ENCODE measurements around the gene STYXL1.

The STYXL1 gene

DNA sequence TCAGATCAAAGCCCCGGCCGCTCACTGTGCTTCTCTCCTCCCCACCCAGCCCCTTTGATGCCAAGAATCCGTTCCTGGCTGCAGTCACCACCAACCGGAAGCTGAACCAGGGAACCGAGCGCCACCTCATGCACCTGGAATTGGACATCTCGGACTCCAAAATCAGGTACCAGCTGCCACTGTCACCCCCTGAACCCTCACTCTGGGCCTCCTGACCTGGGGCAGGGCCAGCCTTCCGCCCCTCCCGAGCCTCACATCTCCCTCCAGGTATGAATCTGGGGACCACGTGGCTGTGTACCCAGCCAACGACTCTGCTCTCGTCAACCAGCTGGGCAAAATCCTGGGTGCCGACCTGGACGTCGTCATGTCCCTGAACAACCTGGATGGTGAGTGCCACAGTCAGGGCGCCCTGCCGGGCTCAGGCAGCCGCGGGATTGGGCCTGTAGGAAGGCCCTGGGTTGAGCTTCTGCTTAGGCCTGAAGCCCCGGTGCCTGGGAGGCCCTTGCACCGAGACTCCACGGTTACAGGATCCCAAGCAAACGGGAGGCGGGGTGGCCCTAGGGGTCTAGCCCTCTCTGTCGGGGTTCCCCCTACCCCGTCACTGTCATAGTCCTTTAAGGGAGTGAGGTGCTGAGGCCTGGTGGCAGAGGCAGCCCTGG lies 64.2 kb downstream of the STYXL1 start:
- DNase-seq (ENCODE audit: low spot score): no peak
- in situ Hi-C loops (cut with MboI; ENCODE audit: low sequenced_read_pairs, unreplicated experiment): no loop called here
- TF ChIP-seq, protein P1, sequence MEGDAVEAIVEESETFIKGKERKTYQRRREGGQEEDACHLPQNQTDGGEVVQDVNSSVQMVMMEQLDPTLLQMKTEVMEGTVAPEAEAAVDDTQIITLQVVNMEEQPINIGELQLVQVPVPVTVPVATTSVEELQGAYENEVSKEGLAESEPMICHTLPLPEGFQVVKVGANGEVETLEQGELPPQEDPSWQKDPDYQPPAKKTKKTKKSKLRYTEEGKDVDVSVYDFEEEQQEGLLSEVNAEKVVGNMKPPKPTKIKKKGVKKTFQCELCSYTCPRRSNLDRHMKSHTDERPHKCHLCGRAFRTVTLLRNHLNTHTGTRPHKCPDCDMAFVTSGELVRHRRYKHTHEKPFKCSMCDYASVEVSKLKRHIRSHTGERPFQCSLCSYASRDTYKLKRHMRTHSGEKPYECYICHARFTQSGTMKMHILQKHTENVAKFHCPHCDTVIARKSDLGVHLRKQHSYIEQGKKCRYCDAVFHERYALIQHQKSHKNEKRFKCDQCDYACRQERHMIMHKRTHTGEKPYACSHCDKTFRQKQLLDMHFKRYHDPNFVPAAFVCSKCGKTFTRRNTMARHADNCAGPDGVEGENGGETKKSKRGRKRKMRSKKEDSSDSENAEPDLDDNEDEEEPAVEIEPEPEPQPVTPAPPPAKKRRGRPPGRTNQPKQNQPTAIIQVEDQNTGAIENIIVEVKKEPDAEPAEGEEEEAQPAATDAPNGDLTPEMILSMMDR (IDR thresholded peaks at IDR 0.05; ENCODE audit: borderline replicate concordance, control extremely low read depth, extremely low read depth, insufficient read depth, missing control alignments): no peak

DNA sequence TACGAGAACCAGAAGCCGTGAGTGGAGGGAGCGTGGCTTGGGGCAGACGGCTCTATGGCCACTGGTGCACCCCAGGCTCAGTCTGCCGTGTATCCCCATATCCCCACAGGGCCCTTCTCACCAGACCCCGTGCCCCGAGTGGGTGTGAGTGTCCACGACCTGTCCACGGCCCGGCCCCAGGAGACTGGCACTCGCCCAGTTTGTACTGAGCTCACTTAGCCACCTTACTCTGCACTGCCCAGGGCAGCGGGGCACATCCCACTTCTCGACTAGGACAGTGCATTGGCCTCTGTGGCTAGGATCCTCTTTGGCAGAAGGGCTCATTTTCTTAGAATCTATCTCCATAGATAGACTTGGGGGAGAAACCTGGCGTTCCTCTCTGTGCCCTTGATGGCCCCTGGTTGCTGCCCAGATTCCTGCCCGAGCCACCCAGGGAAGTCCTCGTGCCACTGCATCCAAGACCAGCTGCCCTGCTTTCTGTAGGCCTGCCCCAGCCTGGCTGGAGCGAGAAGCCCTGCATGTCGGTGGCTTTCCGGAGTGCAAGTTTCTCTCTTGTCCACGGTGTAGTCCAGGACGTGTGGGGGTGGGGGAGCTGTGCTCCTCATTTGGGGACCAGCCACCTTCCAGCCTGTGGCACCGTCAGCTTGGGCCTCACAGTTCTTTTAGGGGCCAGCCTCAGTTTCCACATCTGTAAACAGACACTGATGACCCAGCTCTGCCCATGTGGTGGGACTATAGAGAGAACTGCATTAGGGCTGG lies 65.3 kb downstream of the STYXL1 start:
- in situ Hi-C loops (cut with MboI; ENCODE audit: low sequenced_read_pairs, unreplicated experiment): no loop called here
- TF ChIP-seq, protein P1 (IDR thresholded peaks at IDR 0.05; ENCODE audit: borderline replicate concordance, control extremely low read depth, extremely low read depth, insufficient read depth, missing control alignments): no peak
- DNase-seq (ENCODE audit: low spot score): no peak

DNA sequence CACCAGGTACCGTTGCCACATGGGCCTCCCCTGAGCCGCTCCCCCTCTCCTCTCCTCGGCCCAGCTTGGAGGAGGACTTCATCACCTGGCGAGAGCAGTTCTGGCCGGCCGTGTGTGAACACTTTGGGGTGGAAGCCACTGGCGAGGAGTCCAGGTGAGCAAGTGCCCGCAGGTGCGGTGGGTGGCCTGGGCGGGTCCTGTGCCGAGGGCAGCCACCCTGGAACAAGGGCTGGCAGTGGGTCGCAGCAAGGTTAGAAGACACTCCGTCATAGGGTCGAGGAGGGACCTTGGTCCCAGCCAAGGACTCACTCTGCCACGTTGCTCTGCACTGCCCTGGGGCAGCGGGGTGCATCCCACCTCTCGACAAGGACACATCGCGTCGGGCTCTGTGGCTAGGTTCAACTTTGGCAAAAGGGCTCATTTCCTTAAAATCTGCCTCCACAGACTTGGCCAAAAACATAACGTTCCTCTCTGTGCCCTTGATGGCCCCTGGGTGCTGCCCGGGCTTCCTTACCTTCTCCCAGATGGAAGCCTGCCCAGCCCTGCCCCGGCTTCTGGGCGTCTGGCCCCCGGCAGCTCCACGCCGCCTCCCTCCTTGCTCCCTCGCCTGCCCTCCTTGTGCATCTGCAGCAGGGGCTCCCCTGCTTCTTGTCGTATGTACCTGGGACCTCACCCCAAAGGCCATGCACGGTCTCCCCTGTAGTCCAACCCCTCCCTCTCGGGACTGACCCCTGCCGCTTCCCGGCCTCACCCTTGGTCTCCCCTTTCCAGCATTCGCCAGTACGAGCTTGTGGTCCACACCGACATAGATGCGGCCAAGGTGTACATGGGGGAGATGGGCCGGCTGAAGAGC lies 66.1 kb downstream of the STYXL1 start:
- in situ Hi-C loops (cut with MboI; ENCODE audit: low sequenced_read_pairs, unreplicated experiment): no loop called here
- no peak for DNase-seq (ENCODE audit: low spot score)
- TF ChIP-seq, protein P1 (IDR thresholded peaks at IDR 0.05; ENCODE audit: borderline replicate concordance, control extremely low read depth, extremely low read depth, insufficient read depth, missing control alignments): no peak

DNA sequence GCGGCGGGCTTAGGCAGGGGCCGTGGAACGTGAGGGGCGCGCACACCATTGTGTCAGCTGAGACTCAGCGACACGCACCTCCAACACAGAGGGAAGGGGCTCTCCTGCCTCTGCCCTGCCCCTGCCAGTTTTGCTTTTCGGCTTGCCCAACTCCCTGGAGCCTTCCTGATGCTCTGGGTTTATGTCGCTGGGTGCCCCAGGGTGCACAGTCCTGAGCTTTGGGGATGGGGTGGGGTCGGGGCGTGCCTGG lies 66.7 kb downstream of the STYXL1 start:
- no peak for DNase-seq (ENCODE audit: low spot score)
- TF ChIP-seq, protein P1 (IDR thresholded peaks at IDR 0.05; ENCODE audit: borderline replicate concordance, control extremely low read depth, extremely low read depth, insufficient read depth, missing control alignments): no peak
- in situ Hi-C loops (cut with MboI; ENCODE audit: low sequenced_read_pairs, unreplicated experiment): no loop called here

DNA sequence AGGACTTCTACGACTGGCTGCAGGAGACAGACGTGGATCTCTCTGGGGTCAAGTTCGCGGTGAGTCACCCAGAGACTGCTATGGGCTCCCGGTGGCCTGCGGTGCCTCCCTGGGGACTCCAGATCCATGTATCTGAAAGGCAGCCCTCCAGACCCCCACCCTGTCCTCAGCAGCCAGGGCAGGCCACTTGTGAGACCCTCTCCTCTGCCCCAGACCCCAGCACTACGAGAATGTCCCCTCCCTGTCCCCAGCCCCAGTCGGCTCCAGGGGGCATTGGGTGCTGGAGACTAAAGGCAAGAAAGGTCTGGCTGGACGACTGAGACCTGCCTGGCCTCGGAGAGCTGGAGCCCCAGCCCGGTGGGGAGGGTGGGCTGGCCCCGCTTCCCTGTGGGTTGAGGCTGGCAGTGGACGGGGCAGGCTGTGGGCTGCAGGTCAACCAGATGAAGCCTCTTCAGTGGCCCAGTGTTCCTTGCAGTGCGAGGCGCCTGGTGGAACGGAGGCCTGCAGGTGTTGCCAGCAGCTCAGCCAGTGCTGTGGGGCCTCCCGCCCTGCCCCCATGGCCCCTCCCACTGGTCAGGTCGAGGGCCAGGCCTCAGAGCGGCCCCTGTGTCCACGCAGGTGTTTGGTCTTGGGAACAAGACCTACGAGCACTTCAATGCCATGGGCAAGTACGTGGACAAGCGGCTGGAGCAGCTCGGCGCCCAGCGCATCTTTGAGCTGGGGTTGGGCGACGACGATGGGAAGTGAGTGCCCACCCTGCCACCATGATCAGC lies 67.2 kb downstream of the STYXL1 start:
- no peak for DNase-seq (ENCODE audit: low spot score)
- TF ChIP-seq, protein P1 (IDR thresholded peaks at IDR 0.05; ENCODE audit: borderline replicate concordance, control extremely low read depth, extremely low read depth, insufficient read depth, missing control alignments): no peak

More for the DNA sequence above, 67.2 kb downstream of the STYXL1 start:
- in situ Hi-C loops (cut with MboI; ENCODE audit: low sequenced_read_pairs, unreplicated experiment): no loop called here
